Inflammatory macrophage (primary cell): Measurements from ENCODE around the gene NEK6.

Experiments
- DNase-seq, 2 donors: peaks; one replicate each; pipeline ENCODE4 v3.0.0-alpha.2; 2020 to 2022

The NEK6 gene

GRCh38 chr9:124376329-124376728 is 118.6 kb downstream of the NEK6 start:
- no peak for DNase-seq

- DNase-seq = no peak
These were observed 120.0 kb downstream of the NEK6 start for GRCh38 chr9:124377551-124378406.

GRCh38 chr9:124381170-124381945 is 123.6 kb downstream of the NEK6 start:
- peak; percentile 22 to 51 for DNase-seq

GRCh38 chr9:124384210-124384609 is 126.5 kb downstream of the NEK6 start:
- no peak for DNase-seq

- no peak for DNase-seq
These were observed 127.1 kb downstream of the NEK6 start for GRCh38 chr9:124384846-124385245.

- no peak for DNase-seq
These were observed 127.9 kb downstream of the NEK6 start for GRCh38 chr9:124385623-124386022.

- DNase-seq = no peak
These were observed 128.5 kb downstream of the NEK6 start for GRCh38 chr9:124386201-124386600.

GRCh38 chr9:124388275-124389048 is 130.7 kb downstream of the NEK6 start:
- DNase-seq = no peak

- no peak for DNase-seq
These were observed 131.6 kb downstream of the NEK6 start for GRCh38 chr9:124389146-124389939.

- DNase-seq = no peak
These were observed 133.3 kb downstream of the NEK6 start for GRCh38 chr9:124390794-124391658.

- DNase-seq = peak; percentile 80 to 83
These were observed 134.6 kb downstream of the NEK6 start for GRCh38 chr9:124392254-124392870.

- no peak for DNase-seq
These were observed 135.2 kb downstream of the NEK6 start for GRCh38 chr9:124392871-124393460.

GRCh38 chr9:124394167-124394566 is 136.4 kb downstream of the NEK6 start:
- peak; percentile 19 to 38 for DNase-seq

GRCh38 chr9:124394596-124394995 is 136.8 kb downstream of the NEK6 start:
- no peak for DNase-seq

- no peak for DNase-seq
These were observed 138.1 kb downstream of the NEK6 start for GRCh38 chr9:124395826-124396225.

GRCh38 chr9:124398191-124398935 is 140.6 kb downstream of the NEK6 start:
- no peak for DNase-seq

GRCh38 chr9:124399323-124399967 is 141.7 kb downstream of the NEK6 start:
- no peak for DNase-seq

GRCh38 chr9:124399968-124400940 is 142.5 kb downstream of the NEK6 start:
- DNase-seq = no peak
